ENCODE measurements around the gene CDK13.

CDK13 gene

DNA sequence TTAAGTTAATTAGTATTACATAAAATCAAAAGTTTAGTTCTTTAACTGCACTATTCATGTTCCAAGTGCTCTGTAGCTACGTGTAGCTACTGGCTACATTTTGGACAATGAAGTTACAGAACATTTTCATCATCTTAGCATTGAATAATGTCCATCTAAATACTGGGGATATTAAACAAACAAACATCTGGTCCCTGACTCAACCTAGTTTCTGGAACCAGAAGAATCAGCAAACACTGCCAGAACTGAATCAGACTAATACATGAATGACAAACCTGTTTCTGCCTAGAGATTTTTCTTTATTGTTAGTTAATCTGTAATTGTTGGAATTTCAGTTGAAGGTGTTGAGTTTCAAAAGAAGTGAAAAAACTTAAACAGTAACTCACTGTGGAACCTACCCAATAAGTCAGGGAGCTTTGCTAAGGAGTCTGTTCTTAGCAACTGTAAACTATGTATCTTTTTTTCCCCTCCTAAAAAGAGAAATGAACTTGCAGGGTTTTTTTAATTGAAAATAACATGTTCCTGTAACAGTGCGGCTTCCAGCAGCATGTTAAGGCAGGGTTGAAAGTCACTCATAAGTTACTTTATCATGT, 58.3 kb downstream of the CDK13 start:
- no peak for DNase-seq (ENCODE audit: low spot score)

- DNase-seq (ENCODE audit: low spot score) = no peak
These were observed 59.2 kb downstream of the CDK13 start for GRCh38 chr7:40009301-40009700.

- DNase-seq (ENCODE audit: low spot score) = no peak
These were observed 64.3 kb downstream of the CDK13 start for GRCh38 chr7:40014376-40014775.

DNA sequence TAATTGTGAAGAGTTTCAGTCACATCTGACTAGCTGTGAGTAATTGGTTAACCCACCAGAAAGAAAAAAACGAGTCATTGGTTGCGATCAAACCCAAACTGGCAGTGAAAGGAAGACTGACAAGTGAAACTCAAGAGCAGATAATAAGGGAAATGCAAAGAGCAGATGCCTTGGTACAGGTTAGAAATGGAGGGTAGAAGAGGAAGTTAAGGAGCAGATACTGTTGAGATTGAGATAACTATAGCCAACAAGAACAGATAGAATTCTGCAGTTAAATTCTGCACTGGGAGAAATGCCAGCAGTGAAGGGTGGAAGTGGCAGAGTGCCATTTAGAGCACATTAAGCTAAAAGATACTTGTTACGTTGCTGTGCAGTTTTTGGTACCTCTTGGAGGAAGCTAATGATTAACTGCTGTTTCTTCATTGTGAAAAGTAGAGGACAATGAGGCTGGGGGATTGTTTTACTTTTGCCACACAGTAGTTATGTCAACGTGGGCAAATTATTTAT, 65.8 kb downstream of the CDK13 start:
- no peak for DNase-seq (ENCODE audit: low spot score)

GRCh38 chr7:40019558-40019957, 69.5 kb downstream of the CDK13 start:
- DNase-seq (ENCODE audit: low spot score) = no peak

DNA sequence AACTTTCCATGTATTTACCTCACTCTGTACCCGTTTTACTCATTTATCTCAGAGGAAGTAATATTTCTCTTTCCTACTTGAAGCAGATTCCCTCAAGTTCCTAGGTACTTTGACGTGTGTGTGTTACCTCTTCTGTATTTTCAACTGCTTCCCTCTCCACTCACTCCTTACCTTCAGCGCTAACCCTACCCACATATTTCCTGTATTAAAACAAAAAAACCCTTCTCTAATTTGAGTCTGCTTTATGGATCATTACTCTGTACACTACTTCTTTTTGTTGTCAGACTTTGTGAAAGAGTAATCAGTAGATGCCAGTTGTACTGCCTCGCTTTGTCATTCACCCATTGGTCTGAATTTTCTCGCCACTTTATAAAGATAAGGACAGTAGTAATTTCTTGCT, 74.0 kb downstream of the CDK13 start:
- DNase-seq (ENCODE audit: low spot score) = no peak

DNA sequence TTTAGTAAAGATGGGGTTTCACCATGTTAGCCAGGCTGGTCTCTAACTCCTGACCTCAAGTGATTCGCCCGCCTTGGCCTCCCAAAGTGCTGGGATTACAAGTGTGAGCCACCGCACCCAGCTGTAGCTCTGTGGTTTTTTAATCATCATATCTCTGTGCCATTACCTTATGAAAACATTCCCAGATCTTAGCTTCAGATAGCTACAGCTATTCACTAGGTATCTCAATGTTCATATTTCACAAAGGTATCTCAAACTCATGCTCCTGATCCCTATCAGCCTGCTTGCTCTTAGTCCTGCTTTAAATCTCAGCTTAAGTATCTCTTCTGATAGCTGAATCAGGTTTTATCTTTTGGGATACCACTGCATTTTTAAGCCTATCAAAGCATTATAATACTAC, 74.8 kb downstream of the CDK13 start:
- DNase-seq (ENCODE audit: low spot score) = no peak

DNA sequence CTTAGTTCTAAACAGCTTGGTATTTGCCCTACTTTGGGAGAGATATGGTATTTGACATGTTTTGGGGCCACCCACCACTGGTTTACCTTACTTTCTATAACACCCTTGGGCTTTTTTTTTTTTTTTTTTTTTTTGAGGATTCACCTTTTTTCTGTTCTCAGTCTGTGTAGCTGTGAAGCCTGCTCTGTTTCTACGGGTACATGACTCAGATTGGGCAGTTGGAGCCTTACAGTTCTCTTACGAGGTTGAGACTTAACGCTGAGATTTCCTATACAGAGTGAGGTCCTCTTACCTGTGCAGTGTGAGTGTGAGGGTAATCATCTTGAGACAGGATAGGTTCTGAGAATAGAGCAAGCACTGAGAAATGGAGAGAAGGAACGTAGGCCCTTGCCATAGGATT, 77.5 kb downstream of the CDK13 start:
- DNase-seq (ENCODE audit: low spot score) = no peak

- no peak for DNase-seq (ENCODE audit: low spot score)
These were observed 83.8 kb downstream of the CDK13 start for GRCh38 chr7:40033826-40034225.

- no peak for DNase-seq (ENCODE audit: low spot score)
These were observed 91.4 kb downstream of the CDK13 start for GRCh38 chr7:40041456-40041855.

GRCh38 chr7:40043164-40043563, 93.1 kb downstream of the CDK13 start:
- DNase-seq (ENCODE audit: low spot score) = no peak

DNA sequence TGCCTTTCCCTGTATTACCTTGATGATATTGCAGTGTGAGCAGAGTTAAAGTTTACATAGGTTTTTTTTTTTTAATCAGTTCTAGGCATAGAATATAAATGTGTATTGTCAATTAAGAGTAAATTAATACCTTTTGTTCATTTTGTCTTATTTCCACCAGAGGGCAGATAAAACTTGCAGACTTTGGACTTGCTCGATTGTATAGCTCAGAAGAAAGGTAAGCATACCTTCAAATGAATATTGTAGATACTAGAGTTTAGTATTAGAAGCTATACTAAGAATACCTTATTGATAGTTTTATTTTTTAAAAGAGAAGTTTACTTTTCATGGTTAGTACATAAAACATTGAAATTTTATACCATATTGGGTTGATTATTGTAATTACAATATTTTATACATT, 97.6 kb downstream of the CDK13 start:
- no peak for DNase-seq (ENCODE audit: low spot score)

DNA sequence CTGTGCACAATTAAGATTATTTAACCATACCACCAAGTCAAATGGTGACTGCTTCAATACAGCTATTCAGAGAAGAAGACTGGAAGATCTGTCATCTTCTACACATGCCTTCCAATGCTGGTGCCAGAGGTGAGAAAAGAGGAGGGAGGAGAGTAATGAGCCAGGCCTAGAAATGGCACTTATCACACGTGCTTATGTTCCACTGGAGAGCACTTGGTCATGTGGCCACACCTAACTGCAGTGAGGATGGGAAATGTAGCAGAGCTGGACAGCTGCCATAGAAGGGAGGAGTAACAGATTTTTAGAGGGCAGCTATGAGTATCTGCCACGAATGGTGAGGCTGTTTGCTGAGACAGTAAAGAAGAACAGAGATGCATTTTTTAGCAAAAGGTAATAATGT, 107.2 kb downstream of the CDK13 start:
- DNase-seq (ENCODE audit: low spot score) = no peak

DNA sequence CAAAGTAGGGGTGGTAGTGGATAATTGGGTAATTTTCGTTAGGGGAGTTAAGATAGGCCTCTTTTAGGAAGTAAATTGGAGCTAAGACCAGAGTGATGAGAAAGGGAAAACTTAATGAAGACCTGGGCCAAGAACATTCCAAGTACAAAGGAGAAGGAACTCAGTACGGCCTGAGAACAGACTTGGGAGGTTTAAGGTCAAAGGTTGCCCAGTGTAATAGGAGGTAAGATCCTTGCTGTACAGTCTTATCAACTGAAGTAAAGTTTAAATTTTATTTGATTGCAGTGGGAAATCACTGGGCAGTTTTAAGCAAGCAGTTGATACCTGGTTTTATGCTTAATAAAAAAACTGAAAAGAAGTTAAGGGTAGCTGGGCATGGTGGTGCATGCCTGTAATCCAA, 108.0 kb downstream of the CDK13 start:
- no peak for DNase-seq (ENCODE audit: low spot score)

GRCh38 chr7:40058636-40059035, 108.6 kb downstream of the CDK13 start:
- no peak for DNase-seq (ENCODE audit: low spot score)

DNA sequence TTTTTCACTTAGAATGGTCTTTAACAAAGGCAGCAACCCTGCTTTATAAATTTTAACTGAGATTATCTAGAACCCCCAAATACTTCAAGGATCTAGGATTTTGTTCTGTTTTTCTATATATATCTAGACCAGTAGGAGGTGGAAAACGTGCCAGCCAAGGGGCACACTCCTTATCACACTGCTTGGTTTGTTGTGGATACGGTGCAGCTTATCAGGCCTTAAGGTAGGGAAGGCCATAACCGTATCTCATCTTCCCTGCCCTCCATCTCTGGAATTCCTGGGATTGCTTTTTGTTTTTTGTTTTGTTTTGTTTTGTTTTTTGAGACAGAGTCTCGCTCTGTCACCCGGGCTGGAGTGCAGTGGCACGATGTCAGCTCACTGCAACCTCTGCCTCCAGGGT, 109.0 kb downstream of the CDK13 start:
- DNase-seq (ENCODE audit: low spot score) = no peak

DNA sequence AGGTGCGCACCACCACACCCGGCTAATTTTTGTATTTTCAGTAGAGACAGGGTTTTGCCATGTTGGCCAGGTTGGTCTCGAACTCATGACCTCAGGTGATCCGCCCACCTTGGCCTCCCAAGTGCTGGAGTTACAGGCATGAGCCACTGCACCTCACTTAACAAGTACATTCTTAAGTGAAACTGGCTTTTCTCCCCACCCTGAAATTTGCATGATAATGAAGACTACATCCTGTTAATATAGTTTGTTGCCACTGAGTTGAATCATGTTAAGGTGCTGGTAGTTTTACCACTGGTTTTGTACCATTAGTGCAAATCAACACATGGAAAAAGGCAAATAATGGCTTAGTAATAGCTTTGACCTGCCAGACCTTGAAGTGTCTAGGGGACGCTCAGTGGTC, 122.2 kb downstream of the CDK13 start:
- no peak for DNase-seq (ENCODE audit: low spot score)

- no peak for DNase-seq (ENCODE audit: low spot score)
These were observed 123.2 kb downstream of the CDK13 start for GRCh38 chr7:40073239-40073638.

GRCh38 chr7:40077849-40078248, 127.8 kb downstream of the CDK13 start:
- no peak for DNase-seq (ENCODE audit: low spot score)

GRCh38 chr7:40092182-40092581, 142.1 kb downstream of the CDK13 start:
- no peak for DNase-seq (ENCODE audit: low spot score)

GRCh38 chr7:40093631-40094350, 143.7 kb downstream of the CDK13 start:
- DNase-seq (ENCODE audit: low spot score) = no peak

DNA sequence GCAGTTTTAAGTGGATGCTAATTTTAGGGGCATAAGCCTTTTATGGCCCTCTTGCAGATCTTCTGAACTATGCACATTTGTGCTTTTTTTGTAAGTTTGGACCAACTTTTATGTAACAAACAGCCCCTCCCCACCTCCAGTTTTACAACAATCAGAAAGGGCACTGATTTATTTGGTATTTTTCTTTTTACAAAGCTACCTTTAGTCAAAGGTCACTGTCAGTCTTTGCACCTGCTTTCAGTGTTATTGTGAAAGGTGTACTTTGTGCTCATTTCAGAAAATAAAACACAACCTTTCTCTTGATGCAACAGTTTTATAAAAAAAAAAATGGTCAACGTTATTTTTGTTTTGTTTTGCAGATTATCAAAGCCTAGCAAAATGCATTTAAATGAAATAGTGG, 145.2 kb downstream of the CDK13 start:
- DNase-seq (ENCODE audit: low spot score) = no peak

DNA sequence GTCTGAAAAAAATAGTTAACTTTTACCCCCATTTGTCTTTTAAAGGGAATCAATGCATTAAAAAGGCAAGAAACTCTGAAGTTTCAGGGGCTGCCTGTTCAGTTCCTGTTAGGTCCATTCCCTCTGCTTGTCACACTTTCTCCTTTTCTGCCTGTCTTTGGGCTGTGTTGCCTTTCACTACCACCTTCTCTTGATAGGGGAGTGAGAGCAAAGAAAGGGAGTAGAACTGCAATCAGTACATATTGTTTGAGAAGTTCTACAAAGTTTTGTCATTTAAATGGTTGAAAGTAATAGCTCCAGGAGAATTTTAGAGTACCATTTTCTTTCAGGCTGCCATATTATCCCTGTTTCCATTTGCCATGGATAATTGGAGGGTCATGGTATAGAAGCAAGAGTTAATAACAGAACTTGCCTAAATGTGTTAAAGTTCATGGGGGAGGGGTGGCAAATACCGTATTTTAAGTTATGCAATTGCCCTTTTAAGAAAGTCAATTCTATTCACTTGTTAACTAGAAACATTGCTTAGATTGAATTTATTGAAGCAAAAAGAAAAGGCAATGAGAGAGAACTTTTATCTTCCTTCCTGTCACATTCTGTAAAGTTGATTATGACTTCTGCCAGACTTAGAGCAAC, 145.8 kb downstream of the CDK13 start:
- DNase-seq (ENCODE audit: low spot score) = no peak

DNA sequence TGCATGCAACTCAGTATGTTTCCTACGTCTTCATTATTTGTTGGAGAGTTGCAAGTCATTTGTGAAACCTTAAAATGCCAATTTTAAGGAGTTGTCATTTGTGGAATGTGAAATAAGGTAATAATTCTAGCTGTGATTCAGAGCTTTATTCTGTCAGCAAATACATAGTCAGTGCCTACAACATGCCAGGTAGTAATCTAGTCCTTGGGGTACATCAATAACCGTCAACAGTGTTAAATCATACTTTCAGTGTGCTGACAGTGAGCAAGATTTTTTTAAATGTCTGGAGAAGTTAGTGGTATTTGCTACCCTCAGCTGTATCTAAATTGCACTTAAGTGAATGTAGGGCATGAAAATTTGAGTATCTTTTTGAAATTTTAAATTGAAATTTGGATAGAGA, 147.7 kb downstream of the CDK13 start:
- DNase-seq (ENCODE audit: low spot score) = no peak

Measured in CD4-positive, alpha-beta T cell treated with Interleukin-15 for 4 hours (primary cell).